MCF 10A (cell line): ENCODE measurements around the gene NOTCH4. TPM values are rescaled to one million over a fixed set of nuclear protein-coding genes. Genes with fewer than 3 reads are reported as not detected.

Source experiments
- BruUV-seq: library from RNA; stranded (reverse); fragments of 400-500 nt; replicated peaks from 2 replicates; lab custom pipeline; 2021; lab: Mats Ljungman, UMichigan
- CTCF ChIA-PET: fragments of 300-600 bp; sonication (Branson Sonifier 250); formaldehyde crosslinking; extraction: SDS; loops from one replicate; lab custom pipeline; 2021; ENCODE audit warnings: antibody characterized with exemption, inconsistent platforms; lab: Yijun Ruan, JAX
- POLR2A ChIA-PET: fragments of 300-600, 350-650 bp; sonication (Branson Sonifier 250); formaldehyde crosslinking; extraction: SDS; loops from one replicate; lab custom pipeline; 2020; ENCODE audit warnings: antibody characterized with exemption, inconsistent platforms; lab: Yijun Ruan, JAX
- DNase-seq: peaks from one replicate; pipeline ENCODE4 v3.0.0-alpha.2; 2018; ENCODE audit not compliant: unreplicated experiment
- H3K27ac Mint-ChIP-seq: one replicate; pipeline ENCODE4 v1.8.0; 2022; ENCODE audit warnings: mild to moderate bottlenecking, low read depth, mixed read lengths; ENCODE audit not compliant: unreplicated experiment
- H3K27me3 Mint-ChIP-seq: one replicate; pipeline ENCODE4 v1.8.0; 2022; ENCODE audit warnings: mixed read lengths; ENCODE audit not compliant: insufficient read depth, unreplicated experiment
- H3K36me3 Mint-ChIP-seq: one replicate; pipeline ENCODE4 v1.8.0; 2022; ENCODE audit warnings: mild to moderate bottlenecking, moderate library complexity, mixed read lengths; ENCODE audit not compliant: insufficient read depth, unreplicated experiment
- H3K4me1 Mint-ChIP-seq: one replicate; pipeline ENCODE4 v1.8.0; 2022; ENCODE audit warnings: mixed read lengths; ENCODE audit not compliant: insufficient read depth, unreplicated experiment
- H3K4me3 Mint-ChIP-seq: one replicate; pipeline ENCODE4 v1.8.0; 2022; ENCODE audit warnings: mild to moderate bottlenecking, moderate library complexity, mixed read lengths; ENCODE audit not compliant: unreplicated experiment
- H3K9me3 Mint-ChIP-seq: one replicate; pipeline ENCODE4 v1.8.0; 2022; ENCODE audit warnings: mixed read lengths; ENCODE audit not compliant: unreplicated experiment
- intact Hi-C: fragments of 100-400 bp; cut with micrococcal nuclease; formaldehyde crosslinking; loops from 2 replicates; pipeline ENCODE4 v1.14.1; 2022
- total RNA-seq: library from RNA; stranded (reverse); gene quantifications from 2 replicates; pipeline ENCODE4 v1.2.3, GENCODE V29; 2022
- TF ChIP-seq, protein P1 (sequence below): fragments of 200-600 bp; IDR thresholded peaks from one replicate; pipeline ENCODE4 v1.8.0; 2022; ENCODE audit warnings: antibody characterized with exemption, mild to moderate bottlenecking; ENCODE audit not compliant: unreplicated experiment

Gene NOTCH4
- total RNA-seq, 1 experiment from 2014 or later: not detected

DNA sequence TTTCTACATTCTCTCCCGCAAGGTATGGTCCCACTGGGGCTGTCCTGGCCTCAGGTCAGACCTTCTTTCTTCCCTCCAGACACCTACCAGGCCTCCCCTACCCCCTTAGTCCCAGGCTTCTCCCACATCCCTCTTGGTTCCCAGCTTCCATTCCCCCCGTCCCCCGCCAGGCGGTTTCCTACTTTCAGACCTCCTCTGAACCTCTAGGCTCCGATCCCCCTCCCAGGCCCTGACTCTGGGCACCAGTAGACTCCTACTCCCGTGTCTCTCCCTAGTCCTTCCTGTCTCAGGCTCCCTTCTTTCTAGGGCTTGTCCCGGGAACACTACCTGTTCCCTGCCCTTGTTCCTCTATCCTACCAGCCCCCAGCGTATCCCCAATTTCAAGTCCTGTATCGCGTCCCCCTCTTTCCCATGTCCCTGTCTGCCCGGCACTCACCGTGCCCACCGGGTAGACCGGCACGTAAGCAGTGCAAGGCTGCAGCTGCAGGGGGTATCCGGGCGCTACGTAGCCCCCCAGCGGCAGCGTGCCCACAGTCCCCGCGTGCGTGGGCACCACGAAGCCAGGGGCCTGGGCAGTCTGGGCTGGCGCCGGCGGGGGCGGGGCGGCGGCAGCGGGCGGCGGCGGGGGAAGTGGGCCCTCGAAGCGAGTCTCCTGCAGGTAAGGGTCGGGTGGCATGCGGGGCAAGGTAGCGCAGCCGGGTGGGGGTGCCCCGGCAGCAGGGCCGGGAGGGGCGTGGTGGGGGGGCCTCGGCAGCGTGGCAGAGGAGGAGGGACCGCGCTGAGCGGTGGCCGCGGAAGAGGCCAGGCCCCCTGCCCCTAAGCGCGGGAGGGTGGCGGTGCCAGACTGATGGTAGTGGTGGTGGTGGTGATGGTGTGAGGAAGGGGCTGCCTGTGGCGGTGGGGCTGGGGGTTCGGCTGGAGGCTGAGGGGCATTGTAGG lies 73.7 kb downstream of the NOTCH4 start:
- CTCF ChIA-PET: interaction anchor here (0.6 kb wide), 1 partner anchor 355 kb away, joined by 4 read pairs; no protein-coding TSS in a partner anchor
- no peaks in the 10 kb centered on the region for H3K27me3 Mint-ChIP-seq

DNA sequence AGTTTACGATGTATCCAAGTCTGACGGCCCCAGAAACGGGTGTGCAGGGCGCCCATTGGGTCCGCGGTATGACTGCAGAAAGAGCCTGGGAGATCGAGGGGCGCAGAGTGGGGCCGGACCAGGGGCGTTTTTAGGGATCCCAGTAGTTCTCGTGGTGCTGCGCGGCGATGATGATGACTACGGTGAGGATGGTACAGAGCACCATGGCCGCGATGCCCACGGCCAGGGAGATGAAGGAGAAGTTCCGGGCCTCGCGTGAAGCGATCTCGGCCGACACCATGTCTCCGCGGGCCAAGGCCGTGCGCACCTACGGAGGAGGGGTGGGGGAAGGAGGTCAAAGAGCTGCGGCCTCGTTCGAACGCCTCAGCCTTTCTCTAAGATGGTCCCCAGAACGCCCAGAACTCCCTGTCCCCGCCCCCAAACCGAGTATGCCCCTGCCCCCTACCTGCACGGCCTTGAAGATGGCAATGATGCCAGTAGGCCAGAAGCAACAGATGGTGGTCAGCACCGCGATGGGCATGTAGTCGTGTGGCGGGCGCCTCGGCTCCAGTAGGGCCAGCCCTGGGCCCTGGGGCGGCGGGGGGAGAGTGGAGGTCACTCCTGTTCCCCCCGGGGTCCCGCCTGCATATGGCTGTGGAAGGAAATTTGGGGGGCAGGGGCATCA lies 74.6 kb downstream of the NOTCH4 start:
- Mint-ChIP-seq H3K4me1 (peaks cover 15% of the 10 kb centered on the region), H3K4me3 (no peak overlapping the region), H3K27ac (no peak overlapping the region), H3K36me3 (peaks cover 3% of the 10 kb centered on the region), H3K9me3 (no peaks in the 10 kb centered on the region), H3K27me3 (no peaks in the 10 kb centered on the region)
- BruUV-seq: no TSS peak
- DNase-seq: no peak
- intact Hi-C loops: no loop called here
- ChIA-PET CTCF (interaction anchor here (0.6 kb wide), 1 partner anchor 355 kb away, joined by 4 read pairs; no protein-coding TSS in a partner anchor), POLR2A (no interaction called here)
- TF ChIP-seq, protein P1, sequence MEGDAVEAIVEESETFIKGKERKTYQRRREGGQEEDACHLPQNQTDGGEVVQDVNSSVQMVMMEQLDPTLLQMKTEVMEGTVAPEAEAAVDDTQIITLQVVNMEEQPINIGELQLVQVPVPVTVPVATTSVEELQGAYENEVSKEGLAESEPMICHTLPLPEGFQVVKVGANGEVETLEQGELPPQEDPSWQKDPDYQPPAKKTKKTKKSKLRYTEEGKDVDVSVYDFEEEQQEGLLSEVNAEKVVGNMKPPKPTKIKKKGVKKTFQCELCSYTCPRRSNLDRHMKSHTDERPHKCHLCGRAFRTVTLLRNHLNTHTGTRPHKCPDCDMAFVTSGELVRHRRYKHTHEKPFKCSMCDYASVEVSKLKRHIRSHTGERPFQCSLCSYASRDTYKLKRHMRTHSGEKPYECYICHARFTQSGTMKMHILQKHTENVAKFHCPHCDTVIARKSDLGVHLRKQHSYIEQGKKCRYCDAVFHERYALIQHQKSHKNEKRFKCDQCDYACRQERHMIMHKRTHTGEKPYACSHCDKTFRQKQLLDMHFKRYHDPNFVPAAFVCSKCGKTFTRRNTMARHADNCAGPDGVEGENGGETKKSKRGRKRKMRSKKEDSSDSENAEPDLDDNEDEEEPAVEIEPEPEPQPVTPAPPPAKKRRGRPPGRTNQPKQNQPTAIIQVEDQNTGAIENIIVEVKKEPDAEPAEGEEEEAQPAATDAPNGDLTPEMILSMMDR: no peak

More for the DNA sequence above, 73.7 kb downstream of the NOTCH4 start:
- Mint-ChIP-seq H3K4me3 (no peak overlapping the region), H3K27ac (no peak overlapping the region), H3K4me1 (peaks cover 23% of the 10 kb centered on the region), H3K36me3 (peaks cover 10% of the 10 kb centered on the region), H3K9me3 (no peaks in the 10 kb centered on the region)
- POLR2A ChIA-PET: no interaction called here
- no TSS peak for BruUV-seq
- intact Hi-C loops: loop anchor here (10.0 kb wide), 1 partner anchor 175 kb away; the partner anchor contains the start of gene DXO
- TF ChIP-seq, protein P1: no peak
- no peak for DNase-seq

DNA sequence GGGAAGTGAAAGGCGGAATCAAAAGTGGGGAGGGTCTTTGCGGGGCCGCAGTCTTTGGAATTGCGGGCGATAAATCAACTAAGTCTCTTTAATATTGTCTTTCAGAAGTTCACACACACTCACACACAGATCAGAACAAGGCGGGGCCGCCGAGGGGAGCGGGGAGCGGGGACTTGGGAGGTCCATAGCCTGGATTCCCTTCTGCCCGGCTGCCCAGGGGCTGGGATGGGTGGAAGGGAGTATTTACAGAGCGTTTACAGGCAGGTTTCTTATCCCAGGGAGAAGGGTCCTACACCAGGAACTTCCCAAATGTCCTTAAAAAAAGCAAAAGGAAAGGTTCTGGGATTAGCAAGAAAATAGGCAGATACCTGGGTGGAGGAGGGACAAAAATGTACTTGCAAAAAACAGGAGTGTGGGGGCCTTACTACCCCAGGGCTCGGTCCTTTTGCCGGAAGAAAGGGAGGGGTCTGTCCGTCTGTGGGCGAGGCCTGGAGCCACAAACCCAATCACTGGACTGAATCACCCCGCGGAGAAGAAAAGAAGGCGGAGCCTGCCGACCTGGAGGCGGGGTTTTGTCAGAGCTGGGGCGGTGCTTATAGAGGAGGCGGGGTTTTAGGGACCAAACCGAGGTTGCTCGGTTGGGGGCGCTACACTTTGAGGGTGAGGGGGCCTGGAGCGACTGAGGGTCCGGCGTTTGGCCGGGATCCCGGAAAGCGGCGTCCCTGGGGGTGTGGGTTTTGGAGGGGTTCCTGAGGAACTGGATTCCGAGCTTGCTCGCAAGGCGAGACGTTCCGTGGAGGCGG lies 75.4 kb downstream of the NOTCH4 start:
- H3K4me1 Mint-ChIP-seq: peaks cover 15% of the 10 kb centered on the region
- BruUV-seq: no TSS peak
- H3K27me3 Mint-ChIP-seq: no peaks in the 10 kb centered on the region
- ChIA-PET POLR2A (interaction anchor here (0.6 to 0.7 kb wide), 3 partner anchors 38 to 532 kb away, joined by 3 to 4 read pairs (median 3); partner anchors contain the start of gene NEU1), CTCF (interaction anchor here (2.2 kb wide), 1 partner anchor 30 kb away, joined by 6 read pairs; no protein-coding TSS in a partner anchor)
- no peak overlapping the region for H3K27ac Mint-ChIP-seq
- no peaks in the 10 kb centered on the region for H3K9me3 Mint-ChIP-seq
- TF ChIP-seq, protein P1: no peak
- H3K4me3 Mint-ChIP-seq: no peak overlapping the region
- intact Hi-C loops: no loop called here
- no peak for DNase-seq
- H3K36me3 Mint-ChIP-seq: no peaks in the 10 kb centered on the region
